ENCODE data around the gene SGPP2.

- TF ChIP-seq, protein P1, sequence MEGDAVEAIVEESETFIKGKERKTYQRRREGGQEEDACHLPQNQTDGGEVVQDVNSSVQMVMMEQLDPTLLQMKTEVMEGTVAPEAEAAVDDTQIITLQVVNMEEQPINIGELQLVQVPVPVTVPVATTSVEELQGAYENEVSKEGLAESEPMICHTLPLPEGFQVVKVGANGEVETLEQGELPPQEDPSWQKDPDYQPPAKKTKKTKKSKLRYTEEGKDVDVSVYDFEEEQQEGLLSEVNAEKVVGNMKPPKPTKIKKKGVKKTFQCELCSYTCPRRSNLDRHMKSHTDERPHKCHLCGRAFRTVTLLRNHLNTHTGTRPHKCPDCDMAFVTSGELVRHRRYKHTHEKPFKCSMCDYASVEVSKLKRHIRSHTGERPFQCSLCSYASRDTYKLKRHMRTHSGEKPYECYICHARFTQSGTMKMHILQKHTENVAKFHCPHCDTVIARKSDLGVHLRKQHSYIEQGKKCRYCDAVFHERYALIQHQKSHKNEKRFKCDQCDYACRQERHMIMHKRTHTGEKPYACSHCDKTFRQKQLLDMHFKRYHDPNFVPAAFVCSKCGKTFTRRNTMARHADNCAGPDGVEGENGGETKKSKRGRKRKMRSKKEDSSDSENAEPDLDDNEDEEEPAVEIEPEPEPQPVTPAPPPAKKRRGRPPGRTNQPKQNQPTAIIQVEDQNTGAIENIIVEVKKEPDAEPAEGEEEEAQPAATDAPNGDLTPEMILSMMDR (IDR thresholded peaks at IDR 0.05), result no peak
- TF ChIP-seq EZH2 (IDR thresholded peaks at IDR 0.05), result no peak
Observed at GRCh38 chr2:222535477-222535876, 111.1 kb downstream of the SGPP2 start.
